GM12878 (cell line): Measurements from ENCODE around the gene FKBP2. TPM values are rescaled to one million over a fixed set of nuclear protein-coding genes. Genes with fewer than 3 reads are reported as not detected.

ENCODE experiments used
- FOS ChIP-seq: IDR thresholded peaks from 3 replicates; pipeline ENCODE4 v1.6.1; 2011; ENCODE audit warnings: borderline replicate concordance; ENCODE audit not compliant: insufficient read length; ENCODE audit errors: extremely low read depth
- MYC ChIP-seq: IDR thresholded peaks from 2 replicates; pipeline ENCODE4 v1.6.1; 2011; ENCODE audit warnings: mild to moderate bottlenecking, low read length, moderate library complexity, inconsistent platforms; ENCODE audit not compliant: insufficient read depth, insufficient replicate concordance, insufficient read length, severe bottlenecking
- PML ChIP-seq: IDR thresholded peaks from 2 replicates; pipeline ENCODE4 v1.6.1; 2012; ENCODE audit warnings: low read length, inconsistent platforms
- polyA plus RNA-seq, 11 experiments: library from polyadenylated mRNA; depleted of rRNA in 4 of 11; unstranded in 6 of 11; stranded (reverse) in 5 of 11; fragments of >200 nt; fragmentation: Nextera tagmentation in 4 of 11; fragmentation: Illumina TruSeq in 1 of 11; extraction: Ambion mirVana in 4 of 11; extraction: Trizol in 1 of 11; gene quantifications; 1 replicate in 1 of 11; 2 replicates in 10 of 11; pipeline versions ENCODE4 v1.2.1 to v1.2.3, GENCODE V29; 2011 to 2016; ENCODE audit warnings: inconsistent platforms in 2 of 11, missing spikeins in 2 of 11, low read depth in 1 of 11
- total RNA-seq, 4 experiments: library from RNA; depleted of rRNA in 3 of 4; stranded (reverse); fragments of >200 nt in 3 of 4; fragmentation: Illumina TruSeq in 1 of 4; extraction: Trizol in 1 of 4; gene quantifications; 2 replicates each; pipeline versions ENCODE4 v1.2.1 to v1.2.3, GENCODE V29; 2013 to 2021
- TF ChIP-seq, protein P1 (sequence below): fragments of 450-650 bp; IDR thresholded peaks from 2 replicates; pipeline ENCODE4 v1.6.1; 2018; ENCODE audit warnings: borderline replicate concordance, mild to moderate bottlenecking; ENCODE audit not compliant: partially characterized antibody
- TF ChIP-seq, protein P2 (sequence below): fragments of 450-650 bp; IDR thresholded peaks from 2 replicates; pipeline ENCODE4 v1.6.1; 2017; ENCODE audit warnings: mild to moderate bottlenecking
- TF ChIP-seq, protein P3 (sequence below): IDR thresholded peaks from 2 replicates; pipeline ENCODE4 v1.6.1; 2012; ENCODE audit warnings: low read depth, low read length, improper control_type of control experiment

FKBP2 gene
- total and polyA plus RNA-seq, 10 of the 15 experiments (the other 5 are each of a cell fraction or from before 2014, with no cell fraction given), result 1.8 to 99.7 (median 39.5) TPM

DNA sequence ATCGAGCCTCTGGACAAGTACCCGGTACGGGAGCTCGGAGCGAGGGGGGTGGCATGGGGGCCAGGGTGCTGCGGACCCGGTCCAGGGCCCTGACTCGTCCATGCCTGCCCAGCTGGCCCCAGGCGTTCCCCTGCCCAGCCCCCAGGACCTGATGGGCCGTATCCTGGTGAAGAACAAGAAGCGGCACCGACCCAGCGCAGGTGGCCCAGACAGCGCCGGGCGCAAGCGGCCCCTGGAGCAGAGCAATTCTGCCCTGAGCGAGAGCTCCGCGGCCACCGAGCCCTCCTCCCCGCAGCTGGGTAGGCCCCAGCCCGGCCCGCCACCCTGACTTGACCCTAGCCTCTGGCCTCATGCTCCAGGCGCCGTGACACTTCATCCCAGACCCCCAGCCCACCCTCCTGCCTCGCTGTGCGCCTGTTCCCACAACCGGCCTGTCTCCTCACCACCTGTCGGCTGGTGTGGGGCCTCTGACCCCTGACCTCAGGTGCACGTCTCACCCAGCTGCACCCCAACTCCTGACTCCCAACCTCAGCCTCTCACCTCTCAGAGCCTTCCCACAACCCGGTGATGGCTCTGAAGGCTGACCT is 18.1 kb downstream of the FKBP2 start (continued):
- TF ChIP-seq, protein P1, sequence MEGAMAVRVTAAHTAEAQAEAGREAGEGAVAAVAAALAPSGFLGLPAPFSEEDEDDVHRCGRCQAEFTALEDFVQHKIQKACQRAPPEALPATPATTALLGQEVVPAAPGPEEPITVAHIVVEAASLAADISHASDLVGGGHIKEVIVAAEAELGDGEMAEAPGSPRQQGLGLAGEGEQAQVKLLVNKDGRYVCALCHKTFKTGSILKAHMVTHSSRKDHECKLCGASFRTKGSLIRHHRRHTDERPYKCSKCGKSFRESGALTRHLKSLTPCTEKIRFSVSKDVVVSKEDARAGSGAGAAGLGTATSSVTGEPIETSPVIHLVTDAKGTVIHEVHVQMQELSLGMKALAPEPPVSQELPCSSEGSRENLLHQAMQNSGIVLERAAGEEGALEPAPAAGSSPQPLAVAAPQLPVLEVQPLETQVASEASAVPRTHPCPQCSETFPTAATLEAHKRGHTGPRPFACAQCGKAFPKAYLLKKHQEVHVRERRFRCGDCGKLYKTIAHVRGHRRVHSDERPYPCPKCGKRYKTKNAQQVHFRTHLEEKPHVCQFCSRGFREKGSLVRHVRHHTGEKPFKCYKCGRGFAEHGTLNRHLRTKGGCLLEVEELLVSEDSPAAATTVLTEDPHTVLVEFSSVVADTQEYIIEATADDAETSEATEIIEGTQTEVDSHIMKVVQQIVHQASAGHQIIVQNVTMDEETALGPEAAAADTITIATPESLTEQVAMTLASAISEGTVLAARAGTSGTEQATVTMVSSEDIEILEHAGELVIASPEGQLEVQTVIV, result no peak
- TF ChIP-seq, protein P2, sequence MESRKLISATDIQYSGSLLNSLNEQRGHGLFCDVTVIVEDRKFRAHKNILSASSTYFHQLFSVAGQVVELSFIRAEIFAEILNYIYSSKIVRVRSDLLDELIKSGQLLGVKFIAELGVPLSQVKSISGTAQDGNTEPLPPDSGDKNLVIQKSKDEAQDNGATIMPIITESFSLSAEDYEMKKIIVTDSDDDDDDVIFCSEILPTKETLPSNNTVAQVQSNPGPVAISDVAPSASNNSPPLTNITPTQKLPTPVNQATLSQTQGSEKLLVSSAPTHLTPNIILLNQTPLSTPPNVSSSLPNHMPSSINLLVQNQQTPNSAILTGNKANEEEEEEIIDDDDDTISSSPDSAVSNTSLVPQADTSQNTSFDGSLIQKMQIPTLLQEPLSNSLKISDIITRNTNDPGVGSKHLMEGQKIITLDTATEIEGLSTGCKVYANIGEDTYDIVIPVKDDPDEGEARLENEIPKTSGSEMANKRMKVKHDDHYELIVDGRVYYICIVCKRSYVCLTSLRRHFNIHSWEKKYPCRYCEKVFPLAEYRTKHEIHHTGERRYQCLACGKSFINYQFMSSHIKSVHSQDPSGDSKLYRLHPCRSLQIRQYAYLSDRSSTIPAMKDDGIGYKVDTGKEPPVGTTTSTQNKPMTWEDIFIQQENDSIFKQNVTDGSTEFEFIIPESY, result no peak
- TF ChIP-seq FOS (no peak), PML (no peak), MYC (no peak)
- TF ChIP-seq, protein P3, sequence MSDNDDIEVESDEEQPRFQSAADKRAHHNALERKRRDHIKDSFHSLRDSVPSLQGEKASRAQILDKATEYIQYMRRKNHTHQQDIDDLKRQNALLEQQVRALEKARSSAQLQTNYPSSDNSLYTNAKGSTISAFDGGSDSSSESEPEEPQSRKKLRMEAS, result no peak
